MCF 10A (cell line): ENCODE data around the gene BRAP. TPM values are rescaled to one million over a fixed set of nuclear protein-coding genes. Genes with fewer than 3 reads are reported as not detected.
"Not testable (repeated sequence)": the region's sequence is repeated elsewhere in the genome, so short reads cannot be mapped to it uniquely, and the experiment has no call there.

Experiments
- BruUV-seq: library from RNA; stranded (reverse); fragments of 400-500 nt; replicated peaks from 2 replicates; lab custom pipeline; 2021; lab: Mats Ljungman, UMichigan
- CTCF ChIA-PET: fragments of 300-600 bp; sonication (Branson Sonifier 250); formaldehyde crosslinking; extraction: SDS; loops from one replicate; lab custom pipeline; 2021; ENCODE audit warnings: antibody characterized with exemption, inconsistent platforms; lab: Yijun Ruan, JAX
- POLR2A ChIA-PET: fragments of 300-600, 350-650 bp; sonication (Branson Sonifier 250); formaldehyde crosslinking; extraction: SDS; loops from one replicate; lab custom pipeline; 2020; ENCODE audit warnings: antibody characterized with exemption, inconsistent platforms; lab: Yijun Ruan, JAX
- DNase-seq: peaks from one replicate; pipeline ENCODE4 v3.0.0-alpha.2; 2018; ENCODE audit not compliant: unreplicated experiment
- H3K27ac Mint-ChIP-seq: one replicate; pipeline ENCODE4 v1.8.0; 2022; ENCODE audit warnings: mild to moderate bottlenecking, low read depth, mixed read lengths; ENCODE audit not compliant: unreplicated experiment
- H3K27me3 Mint-ChIP-seq: one replicate; pipeline ENCODE4 v1.8.0; 2022; ENCODE audit warnings: mixed read lengths; ENCODE audit not compliant: insufficient read depth, unreplicated experiment
- H3K36me3 Mint-ChIP-seq: one replicate; pipeline ENCODE4 v1.8.0; 2022; ENCODE audit warnings: mild to moderate bottlenecking, moderate library complexity, mixed read lengths; ENCODE audit not compliant: insufficient read depth, unreplicated experiment
- H3K4me1 Mint-ChIP-seq: one replicate; pipeline ENCODE4 v1.8.0; 2022; ENCODE audit warnings: mixed read lengths; ENCODE audit not compliant: insufficient read depth, unreplicated experiment
- H3K4me3 Mint-ChIP-seq: one replicate; pipeline ENCODE4 v1.8.0; 2022; ENCODE audit warnings: mild to moderate bottlenecking, moderate library complexity, mixed read lengths; ENCODE audit not compliant: unreplicated experiment
- H3K9me3 Mint-ChIP-seq: one replicate; pipeline ENCODE4 v1.8.0; 2022; ENCODE audit warnings: mixed read lengths; ENCODE audit not compliant: unreplicated experiment
- intact Hi-C: fragments of 100-400 bp; cut with micrococcal nuclease; formaldehyde crosslinking; loops from 2 replicates; pipeline ENCODE4 v1.14.1; 2022
- total RNA-seq: library from RNA; stranded (reverse); gene quantifications from 2 replicates; pipeline ENCODE4 v1.2.3, GENCODE V29; 2022
- TF ChIP-seq, protein P1 (sequence below): fragments of 200-600 bp; IDR thresholded peaks from one replicate; pipeline ENCODE4 v1.8.0; 2022; ENCODE audit warnings: antibody characterized with exemption, mild to moderate bottlenecking; ENCODE audit not compliant: unreplicated experiment

BRAP gene
- total RNA-seq, 1 experiment from 2014 or later = 24.4 TPM

DNA sequence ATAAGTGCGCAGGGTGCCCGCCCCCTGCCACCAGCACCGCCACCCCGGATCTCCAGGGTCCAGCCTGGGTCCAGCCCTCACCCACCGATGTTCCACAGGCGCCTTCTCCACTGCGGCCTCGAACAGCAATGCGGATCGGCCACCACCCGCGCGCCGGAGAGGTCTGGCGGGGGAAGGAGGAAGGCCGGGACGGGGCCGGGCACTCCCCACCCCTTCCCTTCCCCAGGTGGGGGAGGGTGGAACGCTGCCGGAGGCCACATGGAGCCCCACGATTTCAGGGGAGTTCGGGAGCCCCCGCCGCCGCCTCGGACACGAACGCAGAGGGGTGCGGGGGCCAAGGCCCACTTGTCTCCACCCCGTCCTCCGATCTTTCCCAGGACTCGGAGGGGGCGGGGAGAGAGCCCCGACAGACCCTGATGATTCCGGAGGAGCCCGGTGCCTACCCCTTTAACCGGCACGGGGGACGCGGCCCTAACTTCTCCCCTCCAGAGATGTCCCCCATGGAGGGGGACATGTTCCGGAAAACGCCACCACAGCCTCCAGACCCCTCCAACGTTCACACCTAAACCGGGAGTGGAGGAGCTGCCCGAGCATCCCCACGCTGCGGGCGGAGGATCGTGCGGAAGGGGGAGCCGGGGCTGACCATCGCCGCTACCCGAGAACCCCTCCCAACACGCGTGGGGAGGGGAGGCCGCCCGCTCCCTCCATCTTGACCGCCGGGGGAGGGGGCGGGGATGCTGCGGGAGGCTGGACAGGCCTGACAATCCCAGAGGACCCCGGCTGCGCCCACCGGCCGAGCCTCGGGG is 87.7 kb downstream of the BRAP start:
- ChIA-PET POLR2A (interaction anchor here (0.7 to 1.5 kb wide), 3 partner anchors 15 to 1550 kb away, joined by 3 to 6 read pairs (median 3); no protein-coding TSS in a partner anchor), CTCF (interaction anchor here (1.0 kb wide), 1 partner anchor 88 kb away, joined by 3 read pairs; the partner anchor contains the start of genes ACAD10 and BRAP)
- peak; percentile 45 for DNase-seq
- Mint-ChIP-seq H3K36me3 (peaks cover 6% of the 10 kb centered on the region), H3K27ac (peak overlapping the region; percentile 73), H3K4me3 (peak overlapping the region; percentile 84), H3K27me3 (no peaks in the 10 kb centered on the region), H3K4me1 (peaks cover 20% of the 10 kb centered on the region), H3K9me3 (no peaks in the 10 kb centered on the region)
- intact Hi-C loops = no loop called here
- no TSS peak for BruUV-seq
- TF ChIP-seq, protein P1, sequence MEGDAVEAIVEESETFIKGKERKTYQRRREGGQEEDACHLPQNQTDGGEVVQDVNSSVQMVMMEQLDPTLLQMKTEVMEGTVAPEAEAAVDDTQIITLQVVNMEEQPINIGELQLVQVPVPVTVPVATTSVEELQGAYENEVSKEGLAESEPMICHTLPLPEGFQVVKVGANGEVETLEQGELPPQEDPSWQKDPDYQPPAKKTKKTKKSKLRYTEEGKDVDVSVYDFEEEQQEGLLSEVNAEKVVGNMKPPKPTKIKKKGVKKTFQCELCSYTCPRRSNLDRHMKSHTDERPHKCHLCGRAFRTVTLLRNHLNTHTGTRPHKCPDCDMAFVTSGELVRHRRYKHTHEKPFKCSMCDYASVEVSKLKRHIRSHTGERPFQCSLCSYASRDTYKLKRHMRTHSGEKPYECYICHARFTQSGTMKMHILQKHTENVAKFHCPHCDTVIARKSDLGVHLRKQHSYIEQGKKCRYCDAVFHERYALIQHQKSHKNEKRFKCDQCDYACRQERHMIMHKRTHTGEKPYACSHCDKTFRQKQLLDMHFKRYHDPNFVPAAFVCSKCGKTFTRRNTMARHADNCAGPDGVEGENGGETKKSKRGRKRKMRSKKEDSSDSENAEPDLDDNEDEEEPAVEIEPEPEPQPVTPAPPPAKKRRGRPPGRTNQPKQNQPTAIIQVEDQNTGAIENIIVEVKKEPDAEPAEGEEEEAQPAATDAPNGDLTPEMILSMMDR = no peak

DNA sequence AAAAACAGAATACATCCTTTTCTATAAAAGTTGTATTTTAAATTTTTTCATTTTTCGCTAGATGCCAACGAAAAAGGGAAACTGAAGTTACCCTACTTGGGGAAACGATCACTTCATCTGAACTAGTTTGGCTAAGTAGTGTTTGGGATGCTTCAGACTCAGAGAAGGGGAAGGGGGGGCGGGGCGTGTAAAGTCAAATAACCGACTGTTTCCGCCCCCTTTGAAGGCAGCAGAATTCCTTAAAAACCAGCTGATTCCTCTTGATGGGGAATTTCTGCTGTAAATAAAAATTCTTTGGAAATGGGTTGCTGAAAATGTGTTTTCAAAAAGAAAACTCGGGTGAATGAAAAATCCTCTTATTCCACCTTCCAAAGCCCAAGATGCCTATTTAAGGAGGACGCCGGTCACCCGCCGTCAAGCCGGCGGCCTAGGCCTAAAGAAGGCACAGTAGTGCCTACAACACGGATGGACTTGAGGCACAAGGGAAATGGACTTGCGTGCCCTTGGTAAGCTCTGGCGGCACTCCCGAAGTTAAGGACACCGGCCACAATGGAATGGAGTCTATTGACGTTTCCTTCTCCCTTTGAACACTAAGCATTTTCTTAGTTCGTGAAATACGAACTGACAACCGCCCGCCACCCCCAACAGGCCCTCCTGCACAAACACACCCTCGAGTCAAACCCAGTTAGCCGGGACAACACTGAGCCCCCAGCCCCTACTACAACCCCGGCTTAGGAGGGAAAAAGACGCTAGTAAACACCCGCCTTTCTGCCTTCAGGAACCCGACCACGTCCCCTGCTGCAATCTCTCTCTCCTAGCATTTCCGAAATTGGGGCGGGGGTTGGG is 88.5 kb downstream of the BRAP start:
- BruUV-seq = TSS peak; percentile 47
- H3K36me3 Mint-ChIP-seq = peaks cover 6% of the 10 kb centered on the region
- peaks cover 20% of the 10 kb centered on the region for H3K4me1 Mint-ChIP-seq
- H3K27me3 Mint-ChIP-seq = no peaks in the 10 kb centered on the region
- H3K27ac Mint-ChIP-seq = peak overlapping the region; percentile 73
- peak; percentile 73 for DNase-seq
- ChIA-PET CTCF (interaction anchor here (0.5 to 1.0 kb wide), 2 partner anchors 37 to 88 kb away, joined by 3 read pairs; partner anchors contain the start of genes ACAD10 and BRAP), POLR2A (interaction anchor here (0.7 to 2.6 kb wide), 4 partner anchors 10 to 71 kb away, joined by 3 to 18 read pairs (median 4); no protein-coding TSS in a partner anchor)
- intact Hi-C loops = no loop called here
- TF ChIP-seq, protein P1 = no peak
- H3K4me3 Mint-ChIP-seq = peak overlapping the region; percentile 84
- H3K9me3 Mint-ChIP-seq = no peaks in the 10 kb centered on the region

DNA sequence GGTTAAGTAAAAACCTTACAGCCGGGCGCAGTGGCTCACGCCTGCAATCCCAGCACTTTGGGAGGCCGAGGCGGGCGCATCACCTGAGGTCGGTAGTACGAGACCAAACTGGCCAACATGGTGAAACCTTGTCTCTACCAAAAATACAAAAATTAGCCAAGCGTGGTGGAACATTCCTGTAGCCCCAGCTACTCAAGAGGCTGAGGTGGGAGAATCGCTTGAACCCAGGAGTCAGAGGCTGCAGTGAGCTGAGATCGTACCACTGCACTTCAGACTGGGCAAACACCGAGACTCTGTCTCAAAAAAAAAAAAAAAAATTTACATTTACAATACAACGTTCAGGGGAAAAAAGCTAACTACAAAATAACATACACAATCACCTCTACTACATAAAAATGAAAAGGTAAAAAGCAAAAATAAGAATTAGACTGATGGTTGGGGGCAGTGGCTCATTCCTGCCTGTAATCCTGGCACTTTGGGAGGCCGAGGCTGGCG is 90.4 kb downstream of the BRAP start:
- H3K27me3 Mint-ChIP-seq, DNase-seq, intact Hi-C loops, BruUV-seq, H3K9me3 Mint-ChIP-seq: not testable (repeated sequence)
- Mint-ChIP-seq H3K4me1 (peaks cover 20% of the 10 kb centered on the region), H3K4me3 (peak overlapping the region; percentile 84), H3K36me3 (peaks cover 11% of the 10 kb centered on the region), H3K27ac (peak overlapping the region; percentile 61)
- CTCF ChIA-PET = interaction anchor here (0.6 kb wide), 1 partner anchor 66 kb away, joined by 3 read pairs; no protein-coding TSS in a partner anchor
- POLR2A ChIA-PET = interaction anchor here (1.0 to 2.6 kb wide), 4 partner anchors 9 to 246 kb away, joined by 4 to 18 read pairs (median 5); partner anchors contain the start of genes ACAD10, BRAP and MAPKAPK5

Other genes starting within 250 kb of the BRAP start
- gene ATXN2, start 86.6 kb downstream of the BRAP start, total RNA-seq = 70.6 and 81.2 TPM in 2 replicates
- gene ACAD10, start 97 bp upstream of the BRAP start, total RNA-seq = 25.4 and 31.0 TPM in 2 replicates
- gene ALDH2, start 81.0 kb upstream of the BRAP start, total RNA-seq = 0.54 TPM in 1 of 2 replicates, not detected in the other
- gene MAPKAPK5, start 156.3 kb upstream of the BRAP start, total RNA-seq = 46.3 and 51.3 TPM in 2 replicates